Activated CD8-positive, alpha-beta memory T cell treated with anti-CD3 and anti-CD28 coated beads, Interleukin-2, amount 10 ng/mL, durations not matched to agents 7 days and 5 days (primary cell): ENCODE measurements around the gene PNRC2. TPM values are rescaled to one million over a fixed set of nuclear protein-coding genes. Genes with fewer than 3 reads are reported as not detected.
"Not testable (repeated sequence)": the region's sequence is repeated elsewhere in the genome, so short reads cannot be mapped to it uniquely, and the experiment has no call there.

Experiments
- ATAC-seq: fragments of 150-1000 bp; cut with Tn5 transposase; one replicate; pipeline ENCODE4 v1.10.0; 2021; ENCODE audit warnings: moderate library complexity
- CTCF ChIA-PET: fragments of 350-600 bp; sonication (Branson Sonifier 250); formaldehyde crosslinking; loops from one replicate; lab custom pipeline; 2021; ENCODE audit warnings: antibody characterized with exemption; lab: Charles Lee
- DNase-seq: peaks from one replicate; pipeline ENCODE4 v3.0.0-alpha.2; 2020
- H3K27ac Mint-ChIP-seq: one replicate; pipeline ENCODE4 v1.8.0; 2021; ENCODE audit warnings: mild to moderate bottlenecking, mixed read lengths
- H3K27me3 Mint-ChIP-seq: one replicate; pipeline ENCODE4 v1.8.0; 2021; ENCODE audit warnings: mixed read lengths
- H3K36me3 Mint-ChIP-seq: one replicate; pipeline ENCODE4 v1.8.0; 2021; ENCODE audit warnings: mild to moderate bottlenecking, mixed read lengths
- H3K4me1 Mint-ChIP-seq: one replicate; pipeline ENCODE4 v1.8.0; 2021; ENCODE audit warnings: mixed read lengths
- H3K4me3 Mint-ChIP-seq: one replicate; pipeline ENCODE4 v1.8.0; 2021; ENCODE audit warnings: mild to moderate bottlenecking, moderate library complexity, mixed read lengths
- H3K9me3 Mint-ChIP-seq: one replicate; pipeline ENCODE4 v1.8.0; 2022; ENCODE audit warnings: low read depth, mixed read lengths
- total RNA-seq, 2 experiments: library from RNA; stranded (reverse); gene quantifications; one replicate each; pipeline ENCODE4 v1.2.3, GENCODE V29; 2021

PNRC2 gene
- total RNA-seq, 2 experiments from 2014 or later = 139 to 147 TPM

GRCh38 chr1:23980728-23981070 is 21.1 kb downstream of the PNRC2 start:
- CTCF ChIA-PET = interaction anchor here (1.3 to 2.6 kb wide), 5 partner anchors 10 to 23 kb away, joined by 3 to 13 read pairs (median 7); partner anchors contain the start of gene PNRC2
- H3K9me3 Mint-ChIP-seq = no peaks in the 10 kb centered on the region
- DNase-seq (peak; percentile 79), ATAC-seq (peak; percentile 38)
- H3K36me3 Mint-ChIP-seq = peaks cover 32% of the 10 kb centered on the region
- H3K4me3 Mint-ChIP-seq = peak overlapping the region; percentile 98
- no peaks in the 10 kb centered on the region for H3K27me3 Mint-ChIP-seq
- peak overlapping the region; percentile 94 for H3K27ac Mint-ChIP-seq
- peaks cover 34% of the 10 kb centered on the region for H3K4me1 Mint-ChIP-seq

GRCh38 chr1:23984417-23985186 is 25.0 kb downstream of the PNRC2 start:
- no peak overlapping the region for H3K4me3 Mint-ChIP-seq
- no peaks in the 10 kb centered on the region for H3K27me3 Mint-ChIP-seq
- H3K9me3 Mint-ChIP-seq = no peaks in the 10 kb centered on the region
- H3K4me1 Mint-ChIP-seq = peaks cover 17% of the 10 kb centered on the region
- CTCF ChIA-PET = no interaction called here
- ATAC-seq = no peak
- no peak overlapping the region for H3K27ac Mint-ChIP-seq
- DNase-seq = no peak
- H3K36me3 Mint-ChIP-seq = peaks cover 1% of the 10 kb centered on the region

- ATAC-seq, H3K4me3 Mint-ChIP-seq, H3K36me3 Mint-ChIP-seq, H3K27ac Mint-ChIP-seq, H3K27me3 Mint-ChIP-seq, DNase-seq, H3K9me3 Mint-ChIP-seq, H3K4me1 Mint-ChIP-seq: not testable (repeated sequence)
- CTCF ChIA-PET = interaction anchor here (1.2 kb wide), 1 partner anchor 404 kb away, joined by 3 read pairs; no protein-coding TSS in a partner anchor
Observed at GRCh38 chr1:23987038-23987437, 27.4 kb downstream of the PNRC2 start.

GRCh38 chr1:23989263-23989662 is 29.6 kb downstream of the PNRC2 start:
- Mint-ChIP-seq H3K27me3 (peaks cover 5% of the 10 kb centered on the region), H3K27ac (no peak overlapping the region), H3K9me3 (no peaks in the 10 kb centered on the region), H3K36me3 (no peaks in the 10 kb centered on the region), H3K4me3 (no peak overlapping the region), H3K4me1 (peaks cover 6% of the 10 kb centered on the region)
- ATAC-seq (no peak), DNase-seq (no peak)
- CTCF ChIA-PET = interaction anchor here (1.0 to 1.8 kb wide), 4 partner anchors 13 to 82 kb away, joined by 3 to 4 read pairs (median 3); no protein-coding TSS in a partner anchor

- DNase-seq, CTCF ChIA-PET, H3K9me3 Mint-ChIP-seq, H3K36me3 Mint-ChIP-seq, H3K4me3 Mint-ChIP-seq, H3K27ac Mint-ChIP-seq, ATAC-seq, H3K27me3 Mint-ChIP-seq: not testable (repeated sequence)
- peaks cover 12% of the 10 kb centered on the region for H3K4me1 Mint-ChIP-seq
Observed at GRCh38 chr1:23992011-23992410, 32.4 kb downstream of the PNRC2 start.

- CTCF ChIA-PET = no interaction called here
- Mint-ChIP-seq H3K36me3 (no peaks in the 10 kb centered on the region), H3K27me3 (peaks cover 7% of the 10 kb centered on the region), H3K27ac (peak overlapping the region; percentile 9), H3K4me3 (no peak overlapping the region), H3K9me3 (no peaks in the 10 kb centered on the region), H3K4me1 (peaks cover 8% of the 10 kb centered on the region)
- DNase-seq = no peak
- ATAC-seq = peak; percentile 23
Observed at GRCh38 chr1:23995431-23995837, 35.8 kb downstream of the PNRC2 start.

- ATAC-seq = no peak
- Mint-ChIP-seq H3K36me3 (no peaks in the 10 kb centered on the region), H3K4me3 (no peak overlapping the region), H3K4me1 (peaks cover 8% of the 10 kb centered on the region), H3K9me3 (no peaks in the 10 kb centered on the region), H3K27me3 (peaks cover 6% of the 10 kb centered on the region), H3K27ac (no peak overlapping the region)
- DNase-seq = no peak
- CTCF ChIA-PET = no interaction called here
Observed at GRCh38 chr1:23996700-23997229, 37.1 kb downstream of the PNRC2 start.

- Mint-ChIP-seq H3K27me3 (peaks cover 9% of the 10 kb centered on the region), H3K9me3 (no peaks in the 10 kb centered on the region), H3K4me3 (no peak overlapping the region), H3K27ac (no peak overlapping the region), H3K36me3 (no peaks in the 10 kb centered on the region), H3K4me1 (peaks cover 8% of the 10 kb centered on the region)
- ATAC-seq = no peak
- CTCF ChIA-PET = no interaction called here
- no peak for DNase-seq
Observed at GRCh38 chr1:23997812-23998211, 38.2 kb downstream of the PNRC2 start.

- DNase-seq = no peak
- no peaks in the 10 kb centered on the region for H3K36me3 Mint-ChIP-seq
- H3K4me1 Mint-ChIP-seq = peaks cover 8% of the 10 kb centered on the region
- H3K27me3 Mint-ChIP-seq = peaks cover 22% of the 10 kb centered on the region
- CTCF ChIA-PET = no interaction called here
- no peak overlapping the region for H3K4me3 Mint-ChIP-seq
- H3K9me3 Mint-ChIP-seq = no peaks in the 10 kb centered on the region
- H3K27ac Mint-ChIP-seq = no peak overlapping the region
- no peak for ATAC-seq
Observed at GRCh38 chr1:23999156-23999671, 39.6 kb downstream of the PNRC2 start.

GRCh38 chr1:24002695-24003094 is 43.1 kb downstream of the PNRC2 start:
- ATAC-seq = no peak
- CTCF ChIA-PET = interaction anchor here (1.5 kb wide), 1 partner anchor 13 kb away, joined by 3 read pairs; no protein-coding TSS in a partner anchor

GRCh38 chr1:24003331-24003972 is 43.8 kb downstream of the PNRC2 start:
- peaks cover 2% of the 10 kb centered on the region for H3K4me1 Mint-ChIP-seq
- peaks cover 41% of the 10 kb centered on the region for H3K27me3 Mint-ChIP-seq
- ATAC-seq = no peak
- no peak overlapping the region for H3K4me3 Mint-ChIP-seq
- no peak for DNase-seq
- no peaks in the 10 kb centered on the region for H3K36me3 Mint-ChIP-seq
- CTCF ChIA-PET = interaction anchor here (1.5 kb wide), 1 partner anchor 14 kb away, joined by 3 read pairs; no protein-coding TSS in a partner anchor
- no peaks in the 10 kb centered on the region for H3K9me3 Mint-ChIP-seq
- H3K27ac Mint-ChIP-seq = no peak overlapping the region

More at GRCh38 chr1:24002695-24003094, 43.1 kb downstream of the PNRC2 start:
- H3K27ac Mint-ChIP-seq = no peak overlapping the region
- DNase-seq = no peak
- H3K9me3 Mint-ChIP-seq = no peaks in the 10 kb centered on the region
- H3K27me3 Mint-ChIP-seq = peaks cover 39% of the 10 kb centered on the region
- H3K4me1 Mint-ChIP-seq = peaks cover 2% of the 10 kb centered on the region
- H3K36me3 Mint-ChIP-seq = no peaks in the 10 kb centered on the region
- no peak overlapping the region for H3K4me3 Mint-ChIP-seq

- no peaks in the 10 kb centered on the region for H3K4me1 Mint-ChIP-seq
- no peak for DNase-seq
- H3K4me3 Mint-ChIP-seq = no peak overlapping the region
- no peaks in the 10 kb centered on the region for H3K9me3 Mint-ChIP-seq
- no peaks in the 10 kb centered on the region for H3K36me3 Mint-ChIP-seq
- no peak for ATAC-seq
- CTCF ChIA-PET = interaction anchor here (0.5 kb wide), 1 partner anchor 165 kb away, joined by 3 read pairs; no protein-coding TSS in a partner anchor
- H3K27me3 Mint-ChIP-seq = peaks cover 41% of the 10 kb centered on the region
- no peak overlapping the region for H3K27ac Mint-ChIP-seq
Observed at GRCh38 chr1:24004132-24004531, 44.5 kb downstream of the PNRC2 start.

- CTCF ChIA-PET = no interaction called here
- DNase-seq (no peak), ATAC-seq (no peak)
- Mint-ChIP-seq H3K4me1 (no peaks in the 10 kb centered on the region), H3K27me3 (peaks cover 47% of the 10 kb centered on the region), H3K4me3 (no peak overlapping the region), H3K27ac (no peak overlapping the region), H3K36me3 (no peaks in the 10 kb centered on the region), H3K9me3 (no peaks in the 10 kb centered on the region)
Observed at GRCh38 chr1:24005163-24005562, 45.5 kb downstream of the PNRC2 start.
